Vagina (tissue), 2 donors: ENCODE measurements around the gene ZMYND12. TPM values are rescaled to one million over a fixed set of nuclear protein-coding genes. Genes with fewer than 3 reads are reported as not detected.
"Not testable (repeated sequence)": the region's sequence is repeated elsewhere in the genome, so short reads cannot be mapped to it uniquely, and the experiment has no call there.

Experiments used
- DNase-seq, 2 donors: peaks; one replicate each; pipeline ENCODE4 v3.0.0-alpha.2; 2017; ENCODE audit errors: extremely low spot score in 2 of 2
- H3K27ac ChIP-seq: fragments of 200-600 bp; sonication (generic); one replicate; pipeline ENCODE4 v1.5.1; 2019
- H3K27me3 ChIP-seq: fragments of 200-600 bp; sonication (generic); one replicate; pipeline ENCODE4 v1.5.1; 2019
- H3K36me3 ChIP-seq, 2 donors: fragments of 200-600 bp; sonication (generic); one replicate each; pipeline ENCODE4 v1.5.1; 2017 to 2019
- H3K4me1 ChIP-seq: fragments of 200-600 bp; sonication (generic); one replicate; pipeline ENCODE4 v1.5.1; 2019
- H3K4me3 ChIP-seq, 2 donors: fragments of 200-600 bp; sonication (generic); 1 replicate in 1 of 2; 2 replicates in 1 of 2; pipeline ENCODE4 v1.5.1; 2016 to 2019
- H3K9me3 ChIP-seq: fragments of 200-600 bp; sonication (generic); one replicate; pipeline ENCODE4 v1.5.1; 2019
- CTCF ChIP-seq, 3 experiments: fragments of 450-650 bp in 2 of 3; fragments of 200-600 bp in 1 of 3; sonication (generic) in 1 of 3; IDR thresholded peaks; one replicate each; pipeline ENCODE4 v1.5.1; 2017 to 2019; ENCODE audit warnings: antibody characterized with exemption in 3 of 3, mild to moderate bottlenecking in 2 of 3, moderate library complexity in 2 of 3
- POLR2A ChIP-seq, 2 donors: fragments of 450-650 bp; IDR thresholded peaks; one replicate each; pipeline ENCODE4 v1.6.1; 2017; ENCODE audit warnings: antibody characterized with exemption in 2 of 2, mild to moderate bottlenecking in 2 of 2, moderate library complexity in 2 of 2
- POLR2AphosphoS5 ChIP-seq, 2 donors: sonication (generic); formaldehyde crosslinking; IDR thresholded peaks; one replicate each; pipeline ENCODE4 v1.9.0; 2017; ENCODE audit warnings: antibody characterized with exemption in 2 of 2, mild to moderate bottlenecking in 2 of 2, low read depth in 1 of 2; ENCODE audit not compliant: insufficient read depth in 1 of 2
- intact Hi-C: fragments of 100-400 bp; cut with DNase I; formaldehyde crosslinking; loops from one replicate; pipeline ENCODE4 v1.15.1; 2023
- total RNA-seq: library from RNA; depleted of rRNA; stranded (reverse); fragments of >200 nt; gene quantifications from one replicate; pipeline ENCODE4 v1.2.3, GENCODE V29; 2016

Gene ZMYND12
- total RNA-seq, 1 donor from 2014 or later = not detected

GRCh38 chr1:42482635-42483153 is 26.9 kb upstream of the ZMYND12 start:
- TF ChIP-seq CTCF (IDR thresholded peaks at IDR 0.05) (no peak), POLR2A (IDR thresholded peaks at IDR 0.05) (no peak), POLR2AphosphoS5 (IDR thresholded peaks at IDR 0.05; ENCODE audit: insufficient read depth in 1 of 2, low read depth in 1 of 2) (no peak)
- no peak overlapping the region for H3K27ac ChIP-seq
- intact Hi-C loops = no loop called here
- no peak overlapping the region for H3K4me3 ChIP-seq
- no peaks in the 10 kb centered on the region for H3K9me3 ChIP-seq
- no peaks in the 10 kb centered on the region for H3K27me3 ChIP-seq
- peaks cover 0 to 19% of the 10 kb centered on the region in 2 donors for H3K36me3 ChIP-seq
- no peak for DNase-seq
- H3K4me1 ChIP-seq = no peaks in the 10 kb centered on the region

GRCh38 chr1:42480921-42481320 is 25.1 kb upstream of the ZMYND12 start:
- H3K27ac ChIP-seq = no peak overlapping the region
- no peaks in the 10 kb centered on the region for H3K4me1 ChIP-seq
- TF ChIP-seq POLR2AphosphoS5 (IDR thresholded peaks at IDR 0.05; ENCODE audit: insufficient read depth in 1 of 2, low read depth in 1 of 2) (no peak), POLR2A (IDR thresholded peaks at IDR 0.05) (no peak), CTCF (IDR thresholded peaks at IDR 0.05) (no peak)
- no peaks in the 10 kb centered on the region for H3K27me3 ChIP-seq
- H3K4me3 ChIP-seq = no peak overlapping the region
- H3K9me3 ChIP-seq = no peaks in the 10 kb centered on the region
- DNase-seq = no peak
- intact Hi-C loops = no loop called here
- peaks cover 0 to 19% of the 10 kb centered on the region in 2 donors for H3K36me3 ChIP-seq

GRCh38 chr1:42479621-42480020 is 23.8 kb upstream of the ZMYND12 start:
- no peak overlapping the region for H3K4me3 ChIP-seq
- H3K36me3 ChIP-seq = peaks cover 0 to 19% of the 10 kb centered on the region in 2 donors
- no peak overlapping the region for H3K27ac ChIP-seq
- TF ChIP-seq POLR2A (IDR thresholded peaks at IDR 0.05) (no peak), CTCF (IDR thresholded peaks at IDR 0.05) (no peak), POLR2AphosphoS5 (IDR thresholded peaks at IDR 0.05; ENCODE audit: insufficient read depth in 1 of 2, low read depth in 1 of 2) (no peak)
- H3K4me1 ChIP-seq = no peaks in the 10 kb centered on the region
- no peaks in the 10 kb centered on the region for H3K9me3 ChIP-seq
- no peak for DNase-seq
- intact Hi-C loops = no loop called here
- H3K27me3 ChIP-seq = no peaks in the 10 kb centered on the region

GRCh38 chr1:42477775-42478174 is 22.0 kb upstream of the ZMYND12 start:
- intact Hi-C loops = no loop called here
- H3K36me3 ChIP-seq = peaks cover 0 to 11% of the 10 kb centered on the region in 2 donors
- TF ChIP-seq CTCF (IDR thresholded peaks at IDR 0.05) = no peak
- TF ChIP-seq POLR2AphosphoS5 (IDR thresholded peaks at IDR 0.05; ENCODE audit: insufficient read depth in 1 of 2, low read depth in 1 of 2) = no peak
- no peak for TF ChIP-seq POLR2A (IDR thresholded peaks at IDR 0.05)
- H3K4me1 ChIP-seq = no peaks in the 10 kb centered on the region
- no peaks in the 10 kb centered on the region for H3K27me3 ChIP-seq
- no peak for DNase-seq
- H3K4me3 ChIP-seq = no peak overlapping the region
- no peak overlapping the region for H3K27ac ChIP-seq
- no peaks in the 10 kb centered on the region for H3K9me3 ChIP-seq

- DNase-seq, H3K4me1 ChIP-seq, H3K27me3 ChIP-seq, H3K36me3 ChIP-seq, H3K4me3 ChIP-seq, H3K9me3 ChIP-seq, H3K27ac ChIP-seq, intact Hi-C loops: not testable (repeated sequence)
Measured at GRCh38 chr1:42477354-42477753, 21.5 kb upstream of the ZMYND12 start.
